GM19397 (cell line): Measurements from ENCODE around the gene ICE2.

ENCODE experiments used
- ATAC-seq: cut with Tn5 transposase; IDR thresholded peaks from one replicate; pipeline ENCODE4 v1.9.1; 2021; ENCODE audit warnings: mild to moderate bottlenecking, moderate library complexity; ENCODE audit not compliant: unreplicated experiment

Gene ICE2

DNA sequence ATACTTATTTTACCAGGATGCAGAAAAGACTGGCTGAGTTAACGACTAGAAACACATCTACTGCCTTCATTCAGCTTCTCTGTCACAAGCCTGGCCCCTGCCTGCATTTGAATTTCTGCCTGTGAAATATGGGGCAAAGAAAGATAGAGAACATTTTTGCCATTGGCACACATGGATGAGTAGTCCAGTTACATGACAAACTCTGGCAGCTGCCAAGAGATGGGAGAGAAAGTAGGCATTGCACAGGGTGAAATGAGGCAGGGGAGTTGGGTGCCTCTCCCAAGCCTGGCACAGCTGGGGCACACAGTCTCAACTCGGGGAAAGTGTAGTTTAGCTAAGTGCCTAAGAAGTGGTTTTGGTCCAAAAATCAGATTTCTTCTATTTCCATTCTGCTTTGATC is 105.2 kb downstream of the ICE2 start:
- no peak for ATAC-seq

- ATAC-seq = no peak
Observed at GRCh38 chr15:60373327-60373726, 105.6 kb downstream of the ICE2 start.

DNA sequence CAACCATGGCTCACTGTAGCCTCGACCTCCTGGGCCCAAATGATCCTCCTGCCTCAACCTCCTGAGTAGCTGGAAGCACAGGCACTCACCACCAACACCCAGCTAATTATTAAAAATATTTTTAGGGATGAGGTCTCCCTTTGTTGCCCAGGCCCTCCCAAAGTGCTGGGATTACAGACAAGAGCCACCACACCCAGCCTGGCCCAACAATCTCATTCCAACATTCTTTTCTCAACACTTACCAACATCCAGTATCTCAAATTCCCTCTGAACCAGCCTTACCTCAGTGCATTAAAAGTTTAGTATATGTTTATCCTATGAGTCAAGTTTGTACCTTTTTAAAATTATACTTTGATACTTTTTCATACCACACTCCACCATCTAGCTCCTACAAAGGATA is 106.2 kb downstream of the ICE2 start:
- ATAC-seq = no peak

DNA sequence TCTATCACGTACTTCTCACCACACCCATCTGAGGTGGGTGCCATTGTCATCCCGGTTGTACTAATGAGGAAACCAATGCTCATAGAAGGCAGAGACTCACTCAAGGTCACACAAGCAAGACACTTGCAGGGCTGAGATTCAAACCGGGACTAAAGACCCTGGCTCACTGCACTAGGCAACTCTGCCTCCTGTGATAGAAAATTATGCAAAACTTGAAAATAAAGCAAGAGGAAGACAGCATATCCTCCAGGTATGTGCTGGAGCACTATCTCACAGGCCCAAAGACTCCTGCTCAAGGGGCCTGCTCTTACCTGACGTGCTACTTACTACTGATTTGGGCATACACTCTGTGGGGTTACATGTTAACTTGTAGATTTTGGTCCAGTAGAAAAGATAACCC is 106.7 kb downstream of the ICE2 start:
- no peak for ATAC-seq

DNA sequence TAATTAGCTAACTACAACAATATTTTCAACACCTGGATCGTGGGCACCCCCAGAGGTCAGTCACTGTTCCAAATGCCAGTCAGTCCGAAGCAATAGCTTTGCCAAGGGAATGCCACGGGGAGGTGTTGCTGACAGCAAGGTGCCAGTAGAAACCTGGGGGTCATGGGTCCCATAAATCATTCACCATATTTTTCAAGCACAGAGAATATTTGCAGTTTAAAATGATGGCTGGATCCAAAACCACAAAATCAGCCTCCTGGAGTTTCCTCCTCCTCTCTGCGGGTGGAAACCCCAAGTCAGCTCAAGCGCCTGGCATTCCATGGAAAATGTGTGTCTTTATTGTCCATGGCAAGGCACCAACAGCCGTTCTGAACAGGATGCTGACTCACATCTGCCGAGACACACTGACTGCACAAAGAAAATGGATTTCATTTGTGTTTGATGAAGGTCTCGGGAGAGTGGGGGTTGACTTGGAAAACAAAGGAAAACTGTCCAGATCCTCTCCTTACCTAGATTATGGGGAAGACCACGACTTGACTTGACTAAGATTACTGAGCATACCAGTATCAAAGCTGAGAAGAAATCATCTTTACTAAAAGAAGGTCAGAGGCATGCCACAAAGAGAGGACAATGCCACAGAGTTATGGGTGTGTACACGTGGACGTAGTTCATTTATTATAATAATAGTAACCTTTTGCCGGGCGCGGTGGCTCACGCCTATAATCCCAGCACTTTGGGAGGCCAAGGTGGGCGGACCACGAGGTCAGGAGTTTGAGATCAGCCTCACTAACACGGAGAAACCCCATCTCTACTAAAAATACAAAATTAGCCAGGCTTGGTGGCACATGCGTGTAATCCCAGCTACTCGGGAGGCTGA is 107.5 kb downstream of the ICE2 start:
- no peak for ATAC-seq

GRCh38 chr15:60370869-60371136 is 108.1 kb downstream of the ICE2 start:
- ATAC-seq = no peak

GRCh38 chr15:60370105-60370868 is 108.7 kb downstream of the ICE2 start:
- no peak for ATAC-seq

DNA sequence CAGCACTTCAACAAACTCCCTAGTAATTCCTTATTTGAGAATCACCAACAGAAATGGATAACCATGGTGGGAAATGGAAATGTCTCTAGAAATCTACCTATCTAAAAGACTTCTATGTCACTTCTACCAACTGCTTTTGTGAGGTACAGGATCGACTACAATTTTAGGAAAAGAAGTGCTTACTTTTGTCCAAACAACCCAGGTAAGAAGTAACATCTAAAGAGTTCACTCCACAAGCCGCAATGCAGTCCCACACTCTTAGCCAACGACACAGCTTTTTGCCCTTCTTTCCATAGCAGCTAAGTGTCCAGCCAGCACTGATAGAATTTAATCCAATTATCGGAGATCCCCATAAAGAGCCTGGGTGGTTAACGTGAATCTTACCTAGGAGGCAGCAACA is 109.2 kb downstream of the ICE2 start:
- no peak for ATAC-seq
